Retinal pigment epithelial cell (primary cell): ENCODE results near the gene BECN2.
"Not testable (repeated sequence)": the region's sequence is repeated elsewhere in the genome, so short reads cannot be mapped to it uniquely, and the experiment has no call there.

Experiments
- DNase-seq: peaks from one replicate; pipeline ENCODE4 v3.0.0-alpha.2; 2010; ENCODE audit warnings: low read depth
- H3K4me3 ChIP-seq: 2 replicates; pipeline ENCODE4 v1.5.1; 2011; ENCODE audit warnings: mild to moderate bottlenecking, low read length, control low read depth, moderate library complexity
- CTCF ChIP-seq: conservative IDR thresholded peaks from 2 replicates; pipeline ENCODE4 v1.5.1; 2011; ENCODE audit warnings: low read depth, low read length, control low read depth, inconsistent platforms

BECN2 gene

GRCh38 chr1:241976229-241976628, 18.7 kb downstream of the BECN2 start:
- no peak overlapping the region for H3K4me3 ChIP-seq
- DNase-seq, result no peak
- TF ChIP-seq CTCF, result no peak

- H3K4me3 ChIP-seq, result no peak overlapping the region
- TF ChIP-seq CTCF, result no peak
- DNase-seq, result no peak
These were observed 21.5 kb downstream of the BECN2 start for GRCh38 chr1:241979071-241979470.

GRCh38 chr1:241979926-241980325, 22.4 kb downstream of the BECN2 start:
- no peak for DNase-seq
- H3K4me3 ChIP-seq, result no peak overlapping the region
- TF ChIP-seq CTCF, result no peak

- no peak for DNase-seq
- peak; percentile 75 for TF ChIP-seq CTCF
- H3K4me3 ChIP-seq, result no peak overlapping the region
These were observed 28.2 kb downstream of the BECN2 start for GRCh38 chr1:241985787-241986186.

GRCh38 chr1:241988389-241988930, 30.9 kb downstream of the BECN2 start:
- H3K4me3 ChIP-seq, DNase-seq: not testable (repeated sequence)

GRCh38 chr1:241990040-241990439, 32.5 kb downstream of the BECN2 start:
- no peak for DNase-seq
- TF ChIP-seq CTCF, result no peak
- H3K4me3 ChIP-seq, result no peak overlapping the region

- H3K4me3 ChIP-seq, result no peak overlapping the region
- DNase-seq, result no peak
- TF ChIP-seq CTCF, result no peak
These were observed 35.2 kb downstream of the BECN2 start for GRCh38 chr1:241992734-241993133.

GRCh38 chr1:241994171-241994570, 36.6 kb downstream of the BECN2 start:
- DNase-seq, result no peak
- TF ChIP-seq CTCF, result no peak
- H3K4me3 ChIP-seq, result no peak overlapping the region
